Right ventricle myocardium inferior (tissue), 1 donor: Measurements from ENCODE around the gene SERF2. TPM values are rescaled to one million over a fixed set of nuclear protein-coding genes. Genes with fewer than 3 reads are reported as not detected.
A peak's percentile ranks its signal among the peaks of the same experiment; 100 is the strongest.
"Not testable (repeated sequence)": the region's sequence is repeated elsewhere in the genome, so short reads cannot be mapped to it uniquely, and the experiment has no call there.

Experiments used
- ATAC-seq: fragments of 200-7000 bp; cut with Tn5 transposase; one replicate; pipeline ENCODE4 v1.9.1; 2020; ENCODE audit warnings: mild to moderate bottlenecking, moderate library complexity
- DNase-seq: peaks from one replicate; pipeline ENCODE4 v3.0.0; 2021; ENCODE audit errors: missing footprints
- intact Hi-C: fragments of 100-400 bp; cut with DNase I; formaldehyde crosslinking; loops from one replicate; pipeline ENCODE4 v1.11.0; 2022
- microRNA-seq: library from miRNA; unstranded; fragments of <30 nt; microRNA quantifications from one replicate; pipeline ENCODE4 v1.2.0, GENCODE V29; 2020
- total RNA-seq: library from RNA; stranded (reverse); fragmentation: NEBNext Ultra II Directional; extraction: Animal tissue kit (Norgen Biotek cat#: 25700); gene quantifications from one replicate; pipeline ENCODE4 v1.2.1, GENCODE V29; 2021
- donor health status: DM: no; HTN: yes; CAD: no; lungs with severe emphysema.

The SERF2 gene
- total RNA-seq, 1 donor from 2014 or later: 1,102 TPM

GRCh38 chr15:43824302-43825246 lies 32.5 kb downstream of the SERF2 start, which contains the start of gene MFAP1:
Gene MFAP1, minus strand, starts transcription at chr15:43824690. Its CDS starts 121 bp downstream, at chr15:43824569.
- peak; percentile 96 for ATAC-seq
- intact Hi-C loops: loop anchor here (10.0 kb wide), 1 partner anchor 50 kb away; the partner anchor contains the start of gene ELL3

GRCh38 chr15:43825305-43825704 lies 33.2 kb downstream of the SERF2 start:
- DNase-seq, ATAC-seq: not testable (repeated sequence)
- intact Hi-C loops: loop anchor here (10.0 kb wide), 1 partner anchor 51 kb away; the partner anchor contains the start of gene ELL3

More at GRCh38 chr15:43824302-43825246, 32.5 kb downstream of the SERF2 start, which contains the start of gene MFAP1:
- peak; percentile 97 for DNase-seq

GRCh38 chr15:43826029-43826507 lies 33.9 kb downstream of the SERF2 start:
- ATAC-seq: no peak
- DNase-seq: no peak
- intact Hi-C loops: loop anchor here (10.0 kb wide), 1 partner anchor 51 kb away; the partner anchor contains the start of gene ELL3

- intact Hi-C loops: loop anchor here (10.0 kb wide), 1 partner anchor 52 kb away; the partner anchor contains the start of gene ELL3
- ATAC-seq: peak; percentile 80
These were observed 34.6 kb downstream of the SERF2 start, which contains the start of gene WDR76 for GRCh38 chr15:43826508-43827341. Gene WDR76, plus strand, starts transcription at chr15:43827002. Its CDS starts 31 bp downstream, at chr15:43827033.

GRCh38 chr15:43828061-43828657 lies 36.0 kb downstream of the SERF2 start:
- intact Hi-C loops: loop anchor here (10.0 kb wide), 1 partner anchor 53 kb away; the partner anchor contains the start of gene ELL3
- DNase-seq: no peak
- ATAC-seq: no peak

More at GRCh38 chr15:43826508-43827341, 34.6 kb downstream of the SERF2 start, which contains the start of gene WDR76:
- peak; percentile 94 for DNase-seq

- intact Hi-C loops: loop anchor here (10.0 kb wide), 1 partner anchor 55 kb away; the partner anchor contains the start of gene ELL3
- DNase-seq, ATAC-seq: not testable (repeated sequence)
These were observed 37.9 kb downstream of the SERF2 start for GRCh38 chr15:43829951-43830540.

GRCh38 chr15:43830691-43831275 lies 38.7 kb downstream of the SERF2 start:
- intact Hi-C loops, DNase-seq, ATAC-seq: not testable (repeated sequence)

GRCh38 chr15:43831519-43832052 lies 39.5 kb downstream of the SERF2 start:
- intact Hi-C loops, DNase-seq, ATAC-seq: not testable (repeated sequence)

GRCh38 chr15:43832485-43832884 lies 40.4 kb downstream of the SERF2 start:
- ATAC-seq, DNase-seq, intact Hi-C loops: not testable (repeated sequence)

GRCh38 chr15:43845421-43845820 lies 53.3 kb downstream of the SERF2 start:
- DNase-seq: no peak
- no peak for ATAC-seq
- intact Hi-C loops: no loop called here

Small RNA genes lying within 50 kb of the gene (microRNA-seq; reads per million reads assigned to microRNA genes)
- gene MIR1282: not detected

Other genes starting within 250 kb of the SERF2 start
- gene PPIP5K1, start 202.1 kb upstream of the SERF2 start, total RNA-seq: 15.7 TPM
- gene CKMT1B, start 198.3 kb upstream of the SERF2 start, total RNA-seq: 0.76 TPM
- not detected for gene STRC, start 173.5 kb upstream of the SERF2 start, total RNA-seq
- 0.54 TPM for gene CATSPER2, start 143.5 kb upstream of the SERF2 start, total RNA-seq
- 0.43 TPM for gene CKMT1A, start 98.5 kb upstream of the SERF2 start, total RNA-seq
- gene PDIA3, start 45.9 kb upstream of the SERF2 start, total RNA-seq: 166 TPM
- gene ELL3, start 15.4 kb upstream of the SERF2 start, total RNA-seq: 1.5 TPM
- gene SERINC4, start 7.9 kb downstream of the SERF2 start, total RNA-seq: 0.30 TPM
- gene HYPK, start 8.3 kb downstream of the SERF2 start, total RNA-seq: 16.4 TPM
- 18.9 TPM for gene MFAP1, start 32.4 kb downstream of the SERF2 start, total RNA-seq
- gene WDR76, start 34.7 kb downstream of the SERF2 start, total RNA-seq: 2.1 TPM